HFF-Myc (cell line): ENCODE measurements around the gene SYCE3.

Experiments
- DNase-seq: peaks from one replicate; pipeline ENCODE4 v3.0.0-alpha.2; 2011; ENCODE audit warnings: low read depth; ENCODE audit errors: extremely low read depth
- H3K4me3 ChIP-seq: replicated peaks from 2 replicates; pipeline ENCODE4 v1.5.1; 2011; ENCODE audit warnings: low read depth, mild to moderate bottlenecking, control low read depth, low read length
- CTCF ChIP-seq: IDR thresholded peaks from 2 replicates; pipeline ENCODE4 v1.5.1; 2012; ENCODE audit warnings: mild to moderate bottlenecking, low read depth, low read length, control low read depth; ENCODE audit errors: missing control alignments

The SYCE3 gene

GRCh38 chr22:50599816-50600455 is 37.2 kb upstream of the SYCE3 start:
- TF ChIP-seq CTCF, result no peak
- DNase-seq, result no peak

GRCh38 chr22:50597097-50597496 is 34.4 kb upstream of the SYCE3 start:
- TF ChIP-seq CTCF, result no peak
- no peak for DNase-seq
- H3K4me3 ChIP-seq, result no peak overlapping the region

More at GRCh38 chr22:50599816-50600455, 37.2 kb upstream of the SYCE3 start:
- no peak overlapping the region for H3K4me3 ChIP-seq

DNA sequence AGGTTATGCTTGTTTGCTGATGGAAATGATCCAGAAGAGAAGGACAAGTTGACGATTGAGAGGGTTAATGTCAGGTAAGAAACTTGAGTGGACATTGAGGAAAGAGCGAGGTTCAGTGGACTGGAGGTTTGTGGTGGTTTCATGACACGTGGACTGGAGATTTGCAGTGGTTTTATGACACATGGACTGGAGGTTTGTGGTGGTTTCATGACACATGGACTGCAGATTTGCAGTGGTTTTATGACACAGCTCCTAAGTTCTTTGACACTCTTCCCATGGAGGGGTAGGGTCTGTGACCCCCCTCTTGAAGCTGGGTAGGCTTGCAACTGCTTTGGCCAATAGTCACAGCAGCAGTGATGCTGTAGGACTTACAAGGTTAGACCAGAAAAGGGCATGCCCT is 32.5 kb upstream of the SYCE3 start:
- H3K4me3 ChIP-seq, result no peak overlapping the region
- DNase-seq, result no peak
- no peak for TF ChIP-seq CTCF

- DNase-seq, result no peak
- TF ChIP-seq CTCF, result no peak
- H3K4me3 ChIP-seq, result no peak overlapping the region
These were observed 24.7 kb upstream of the SYCE3 start for GRCh38 chr22:50587407-50587806.

DNA sequence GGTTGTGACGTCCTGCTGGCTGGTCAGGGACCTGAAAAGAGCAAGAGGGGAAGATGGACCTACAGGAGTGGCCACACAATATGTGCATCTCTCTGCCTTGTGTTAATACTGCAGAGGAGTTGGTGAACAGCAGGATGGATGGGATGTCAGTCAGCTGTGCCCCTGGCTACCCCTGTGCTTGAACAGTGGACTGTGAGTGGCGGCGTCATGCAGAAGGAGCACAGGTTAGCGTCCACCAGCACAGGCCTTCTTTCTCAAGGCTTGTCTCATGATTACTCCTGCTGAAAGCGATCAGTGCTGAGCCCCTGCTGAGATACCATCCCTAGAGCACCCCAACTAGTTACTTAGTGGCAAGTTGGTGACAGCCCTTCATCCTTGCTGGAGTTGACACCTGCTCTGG is 23.7 kb upstream of the SYCE3 start:
- no peak overlapping the region for H3K4me3 ChIP-seq
- DNase-seq, result no peak
- TF ChIP-seq CTCF, result no peak

DNA sequence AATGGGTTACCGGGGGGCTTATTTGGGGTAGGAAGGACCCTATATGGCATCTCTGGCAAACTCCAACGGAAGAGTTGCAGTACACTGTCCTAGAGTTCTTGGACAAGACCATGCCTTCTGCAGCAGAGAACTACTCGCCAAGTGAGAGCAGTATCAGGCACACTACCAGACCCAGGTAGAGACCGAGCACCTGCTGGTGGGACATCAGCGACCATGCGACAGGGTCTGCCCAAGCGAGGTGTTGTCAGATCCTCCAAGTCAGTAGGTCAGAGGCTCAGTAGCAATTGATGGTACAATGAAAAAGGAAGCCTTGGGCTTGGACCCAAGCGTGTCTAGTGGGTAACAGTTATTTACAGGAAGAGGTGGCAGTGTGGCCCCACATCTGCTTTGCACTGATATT is 23.1 kb upstream of the SYCE3 start:
- no peak for DNase-seq
- H3K4me3 ChIP-seq, result no peak overlapping the region
- TF ChIP-seq CTCF, result no peak

DNA sequence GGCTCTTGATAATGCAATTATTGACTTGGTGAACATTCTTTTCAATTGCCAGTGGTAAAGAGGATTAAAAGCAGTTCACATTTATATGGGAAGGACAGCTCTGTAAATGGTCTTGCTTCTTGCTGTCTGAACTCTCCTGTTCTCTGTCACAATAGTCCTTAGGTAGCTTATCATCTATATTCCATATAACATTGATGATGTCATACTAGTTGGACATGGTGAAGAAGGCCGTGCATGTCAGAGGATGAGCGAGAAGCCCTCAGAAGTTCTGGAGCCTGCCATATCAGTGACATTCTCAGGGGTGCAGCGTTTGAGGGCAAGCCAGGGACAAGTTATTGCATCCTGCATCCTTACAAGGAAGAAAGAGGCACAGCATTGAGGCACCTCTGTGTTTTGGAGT is 22.5 kb upstream of the SYCE3 start:
- TF ChIP-seq CTCF, result no peak
- DNase-seq, result no peak
- H3K4me3 ChIP-seq, result no peak overlapping the region
